ENCODE data around the gene POLDIP2.

POLDIP2 gene

GRCh38 chr17:28390141-28390540 is 32.8 kb upstream of the POLDIP2 start:
- DNase-seq (ENCODE audit: low spot score): no peak

- no peak for DNase-seq (ENCODE audit: low spot score)
Observed at GRCh38 chr17:28388106-28388505, 30.8 kb upstream of the POLDIP2 start.

GRCh38 chr17:28386391-28386790 is 29.1 kb upstream of the POLDIP2 start:
- no peak for DNase-seq (ENCODE audit: low spot score)

GRCh38 chr17:28385406-28385805 is 28.1 kb upstream of the POLDIP2 start:
- DNase-seq (ENCODE audit: low spot score): no peak

- DNase-seq (ENCODE audit: low spot score): no peak
Observed at GRCh38 chr17:28385037-28385400, 27.7 kb upstream of the POLDIP2 start.

- DNase-seq (ENCODE audit: low spot score): no peak
Observed at GRCh38 chr17:28384281-28385036, 27.1 kb upstream of the POLDIP2 start.

GRCh38 chr17:28381141-28381825 is 24.0 kb upstream of the POLDIP2 start:
- DNase-seq (ENCODE audit: low spot score): no peak

GRCh38 chr17:28379814-28380801 is 22.8 kb upstream of the POLDIP2 start:
- no peak for DNase-seq (ENCODE audit: low spot score)

GRCh38 chr17:28372945-28373274 is 15.6 kb upstream of the POLDIP2 start:
- no peak for DNase-seq (ENCODE audit: low spot score)

- no peak for DNase-seq (ENCODE audit: low spot score)
Observed at GRCh38 chr17:28372203-28372944, 15.0 kb upstream of the POLDIP2 start.

- peak; percentile 82 for DNase-seq (ENCODE audit: low spot score)
Observed at GRCh38 chr17:28371245-28372202, 14.2 kb upstream of the POLDIP2 start, which contains the start of gene SARM1. Gene SARM1 (plus strand): TSS chr17:28371694. CDS start chr17:28372033, 339 bp downstream.

GRCh38 chr17:28370744-28371103 is 13.4 kb upstream of the POLDIP2 start:
- no peak for DNase-seq (ENCODE audit: low spot score)

GRCh38 chr17:28370035-28370743 is 12.9 kb upstream of the POLDIP2 start, which contains the start of gene VTN:
Gene VTN (minus strand): TSS chr17:28370307. CDS start chr17:28370203, 104 bp downstream.
- DNase-seq (ENCODE audit: low spot score): no peak

GRCh38 chr17:28369684-28370034 is 12.3 kb upstream of the POLDIP2 start:
- DNase-seq (ENCODE audit: low spot score): no peak

GRCh38 chr17:28368915-28369683 is 11.8 kb upstream of the POLDIP2 start:
- DNase-seq (ENCODE audit: low spot score): no peak

- no peak for DNase-seq (ENCODE audit: low spot score)
Observed at GRCh38 chr17:28368306-28368831, 11.0 kb upstream of the POLDIP2 start.

GRCh38 chr17:28367641-28368305 is 10.4 kb upstream of the POLDIP2 start:
- no peak for DNase-seq (ENCODE audit: low spot score)

GRCh38 chr17:28366605-28367004 is 9.3 kb upstream of the POLDIP2 start:
- DNase-seq (ENCODE audit: low spot score): no peak

All from left forelimb (tissue), 1 donor.